Fibroblast of skin of scalp (primary cell): ENCODE results near the gene COL8A2.

Source experiments
- DNase-seq: peaks from one replicate; pipeline ENCODE4 v3.0.0-alpha.2; 2013

COL8A2 gene

DNA sequence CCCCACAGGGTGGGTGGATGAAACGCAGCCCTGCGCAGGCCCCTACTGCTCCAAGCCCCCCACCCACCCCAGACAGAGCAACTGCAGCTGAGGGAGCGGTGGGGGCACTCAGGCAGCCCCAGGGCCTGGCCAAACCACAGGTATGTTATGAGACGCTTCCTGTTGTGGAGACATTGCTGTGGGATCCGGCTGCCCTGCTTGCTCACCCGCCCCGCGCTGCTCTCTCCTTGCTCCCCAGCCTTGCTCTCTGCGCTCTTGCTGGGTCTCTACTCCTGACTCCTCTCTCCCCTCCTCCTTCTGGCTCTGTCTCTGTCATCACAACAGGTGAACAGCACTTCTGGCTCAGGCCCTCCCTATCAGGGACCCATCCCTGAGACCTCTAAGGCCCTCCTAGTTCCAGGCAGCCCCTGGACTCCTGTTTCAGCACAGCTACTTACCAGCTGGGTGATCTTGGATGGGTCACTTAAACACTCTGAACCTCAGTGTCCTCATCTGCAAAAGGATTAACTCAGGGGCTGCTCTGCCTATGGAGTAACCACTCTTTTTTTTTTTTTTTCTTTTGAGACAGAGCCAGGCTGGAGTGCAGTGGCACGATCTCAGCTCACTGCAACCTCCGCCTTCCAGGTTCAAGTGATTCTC, 15.9 kb downstream of the COL8A2 start:
- DNase-seq, result peak; percentile 85

DNA sequence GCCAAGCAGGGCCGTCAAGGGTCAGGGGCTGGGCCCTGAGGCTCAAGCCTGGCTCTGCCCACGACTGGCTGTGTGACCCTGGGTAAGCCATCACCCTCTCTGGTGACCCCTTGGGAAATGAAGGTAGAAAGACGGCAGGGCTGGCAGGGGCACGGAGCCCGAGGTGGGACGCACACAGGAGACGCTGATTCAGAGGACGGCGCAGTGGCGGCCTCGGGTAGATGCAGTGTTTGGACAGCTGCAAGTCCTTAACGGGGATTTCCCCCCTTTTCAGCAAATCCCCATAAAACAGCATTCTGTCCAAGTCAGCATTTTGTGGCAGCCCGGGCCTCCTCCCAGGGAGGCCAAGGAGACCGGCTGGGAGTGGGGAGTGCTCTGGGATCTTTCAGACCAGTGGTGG, 16.7 kb downstream of the COL8A2 start:
- DNase-seq, result peak; percentile 88

GRCh38 chr1:36107394-36107793, 17.6 kb downstream of the COL8A2 start:
- no peak for DNase-seq

- DNase-seq, result no peak
Measured at GRCh38 chr1:36106269-36106668, 18.8 kb downstream of the COL8A2 start.

DNA sequence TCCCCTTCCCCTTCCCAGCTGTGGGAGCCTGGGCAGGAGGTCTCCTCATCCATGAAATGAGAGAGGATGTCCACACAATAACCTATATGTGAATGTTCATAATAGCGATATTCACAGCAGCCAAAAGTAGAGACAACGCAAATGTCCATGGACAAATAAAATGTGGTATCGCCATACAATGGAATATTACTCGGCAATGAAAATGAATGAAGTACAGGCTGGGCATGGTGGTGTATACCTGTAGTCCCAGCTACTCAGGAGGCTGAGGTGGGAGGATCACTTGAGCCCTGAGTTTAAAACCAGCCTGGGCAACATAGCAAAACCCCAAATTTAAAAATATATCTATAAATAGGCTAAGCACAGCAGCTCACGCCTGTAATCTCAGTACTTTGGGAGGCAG, 23.5 kb downstream of the COL8A2 start:
- DNase-seq, result no peak

GRCh38 chr1:36100376-36100775, 24.6 kb downstream of the COL8A2 start:
- no peak for DNase-seq

GRCh38 chr1:36099681-36100341, 25.2 kb downstream of the COL8A2 start:
- DNase-seq, result peak; percentile 77

GRCh38 chr1:36098650-36099365, 26.2 kb downstream of the COL8A2 start:
- DNase-seq, result no peak

DNA sequence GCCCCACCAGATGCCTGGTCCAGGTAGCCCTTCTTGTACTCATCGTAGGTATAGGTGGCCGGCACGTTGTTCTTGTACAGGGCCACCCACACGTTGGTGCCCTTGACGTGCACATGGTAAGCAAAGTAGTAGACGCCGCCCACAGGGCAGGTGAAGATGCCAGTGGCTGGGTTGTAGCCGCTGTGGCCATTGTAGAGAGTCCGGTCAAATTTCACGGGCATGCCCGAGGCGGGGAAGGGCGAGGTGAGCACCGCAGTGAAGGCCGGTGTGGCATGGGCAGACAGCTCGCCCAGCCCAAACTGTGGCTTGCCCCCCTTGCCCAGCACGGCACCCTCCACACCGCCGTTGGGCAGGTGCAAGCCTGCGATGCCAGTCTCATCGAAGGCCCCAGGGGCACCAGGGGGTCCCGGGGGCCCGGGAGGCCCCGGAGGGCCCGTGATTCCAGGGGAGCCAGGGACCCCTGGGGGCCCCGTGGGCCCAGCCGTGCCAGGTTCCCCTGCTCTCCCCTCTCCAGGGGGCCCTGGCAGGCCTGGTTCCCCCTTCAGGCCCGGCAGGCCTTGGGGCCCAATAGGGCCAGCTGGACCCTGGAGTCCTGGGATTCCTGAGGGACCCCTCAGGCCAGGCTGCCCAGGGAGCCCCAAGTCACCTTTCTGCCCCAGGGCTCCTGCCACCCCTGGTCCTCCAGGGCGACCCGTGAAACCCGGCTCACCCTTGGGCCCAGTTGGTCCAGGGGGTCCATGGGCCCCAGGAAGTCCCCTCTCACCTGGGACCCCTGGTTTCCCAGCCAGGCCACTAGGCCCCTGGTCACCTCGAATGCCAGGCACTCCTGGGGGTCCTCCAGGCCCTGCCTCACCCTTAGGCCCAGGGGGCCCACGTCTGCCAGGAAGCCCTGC, 27.1 kb downstream of the COL8A2 start:
- DNase-seq, result no peak

DNA sequence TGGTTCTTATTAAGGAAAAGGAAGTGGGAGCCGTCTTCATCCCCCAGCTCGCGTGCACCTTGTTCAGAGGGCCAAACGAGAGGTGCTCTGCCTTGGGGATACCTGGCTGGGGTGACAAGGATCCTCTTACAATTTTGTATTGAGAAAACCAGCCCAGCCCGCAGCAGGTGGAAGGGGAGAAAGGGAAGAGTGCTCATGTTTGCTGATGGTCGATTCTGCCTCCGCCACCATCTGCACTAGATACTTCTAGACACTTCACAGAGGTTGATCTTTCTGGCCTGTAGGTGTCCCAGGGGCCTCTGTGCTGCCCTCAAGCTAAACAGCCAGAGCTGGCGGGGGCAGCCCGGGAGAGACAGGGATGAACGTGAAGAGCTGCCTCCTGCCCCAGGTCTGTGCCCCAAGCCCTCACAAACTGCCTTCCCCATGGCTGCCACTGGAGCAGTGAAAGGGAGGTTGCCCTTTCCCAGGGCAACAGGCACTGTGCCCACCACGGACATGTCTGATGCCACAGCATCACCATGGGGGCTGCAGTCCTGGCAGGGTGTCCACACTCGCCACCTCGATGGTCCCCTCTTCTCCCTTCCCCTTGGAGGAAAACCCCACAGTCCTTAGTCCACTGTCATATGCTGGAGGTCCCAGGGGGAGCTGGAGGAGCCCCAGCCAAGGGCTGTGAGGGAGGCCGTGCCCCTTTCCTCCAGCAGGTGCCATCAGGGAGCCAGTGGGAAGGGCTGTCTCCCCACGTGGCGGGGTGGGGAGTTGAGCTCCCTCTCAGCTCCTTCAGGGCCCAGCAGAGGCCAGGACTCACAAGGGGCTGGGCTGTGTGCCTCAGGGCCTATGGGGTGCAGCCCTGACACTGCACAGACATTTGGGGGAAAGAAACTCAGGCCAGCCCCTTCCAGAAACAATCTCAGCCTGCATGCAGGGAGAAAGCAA, 28.3 kb downstream of the COL8A2 start:
- DNase-seq, result peak; percentile 40

- no peak for DNase-seq
Measured at GRCh38 chr1:36095760-36096405, 29.1 kb downstream of the COL8A2 start.

DNA sequence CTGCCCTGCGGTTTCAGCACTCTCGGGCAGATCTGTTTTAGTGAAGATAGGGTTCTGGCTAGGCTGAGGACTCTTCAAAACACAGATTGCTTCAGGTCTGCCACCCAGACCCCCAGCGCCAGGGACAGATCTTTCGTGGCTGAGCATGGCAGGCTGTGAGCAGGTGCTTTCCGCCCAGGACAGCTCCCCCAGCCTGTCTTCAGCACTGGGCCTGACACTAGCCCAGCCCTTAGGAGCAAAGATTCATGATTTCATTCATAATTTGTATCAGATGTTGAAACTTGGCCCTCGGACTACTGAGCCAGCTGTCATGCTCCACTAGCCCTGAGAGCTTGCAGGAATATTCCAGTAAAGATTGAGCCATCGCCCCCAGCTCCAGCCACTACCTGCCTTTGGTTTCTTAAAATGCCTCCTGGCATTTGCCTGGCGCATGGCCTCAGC, 30.4 kb downstream of the COL8A2 start:
- no peak for DNase-seq

- no peak for DNase-seq
Measured at GRCh38 chr1:36093929-36094328, 31.1 kb downstream of the COL8A2 start.

- no peak for DNase-seq
Measured at GRCh38 chr1:36093226-36093625, 31.8 kb downstream of the COL8A2 start.

- no peak for DNase-seq
Measured at GRCh38 chr1:36092798-36093185, 32.2 kb downstream of the COL8A2 start.

- no peak for DNase-seq
Measured at GRCh38 chr1:36092166-36092797, 32.7 kb downstream of the COL8A2 start.

- DNase-seq, result no peak
Measured at GRCh38 chr1:36091698-36092097, 33.3 kb downstream of the COL8A2 start.

GRCh38 chr1:36091141-36091540, 33.9 kb downstream of the COL8A2 start:
- DNase-seq, result no peak

- peak; percentile 59 for DNase-seq
Measured at GRCh38 chr1:36089393-36090121, 35.5 kb downstream of the COL8A2 start.
